Duodenal mucosa (tissue), 2 donors: Measurements from ENCODE around the gene TSC1.
"Not testable (repeated sequence)": the region's sequence is repeated elsewhere in the genome, so short reads cannot be mapped to it uniquely, and the experiment has no call there.

Experiments used
- H3K27ac ChIP-seq: one replicate; pipeline ENCODE4 v1.7.0; 2013; ENCODE audit warnings: low read depth, low read length
- H3K27me3 ChIP-seq, 2 donors: one replicate each; pipeline ENCODE4 v1.7.0; 2013; ENCODE audit warnings: low read length in 2 of 2, control low read depth in 1 of 2; ENCODE audit not compliant: insufficient read depth in 2 of 2, control insufficient read depth in 1 of 2
- H3K36me3 ChIP-seq, 2 donors: one replicate each; pipeline ENCODE4 v1.7.0; 2013; ENCODE audit warnings: low read length in 2 of 2, control low read depth in 1 of 2; ENCODE audit not compliant: insufficient read depth in 2 of 2, control insufficient read depth in 1 of 2
- H3K4me1 ChIP-seq, 2 donors: one replicate each; pipeline ENCODE4 v1.7.0; 2013; ENCODE audit warnings: low read length in 2 of 2, control low read depth in 1 of 2; ENCODE audit not compliant: insufficient read depth in 2 of 2, control insufficient read depth in 1 of 2
- H3K4me3 ChIP-seq, 2 donors: one replicate each; pipeline ENCODE4 v1.7.0; 2013; ENCODE audit warnings: low read length in 2 of 2, low read depth in 1 of 2
- H3K9ac ChIP-seq, 2 donors: one replicate each; pipeline ENCODE4 v1.7.0; 2013; ENCODE audit warnings: low read length in 2 of 2, low read depth in 1 of 2
- H3K9me3 ChIP-seq, 2 donors: one replicate each; pipeline ENCODE4 v1.7.0; 2013; ENCODE audit warnings: low read length in 2 of 2, control low read depth in 1 of 2; ENCODE audit not compliant: control insufficient read depth in 1 of 2

The TSC1 gene

DNA sequence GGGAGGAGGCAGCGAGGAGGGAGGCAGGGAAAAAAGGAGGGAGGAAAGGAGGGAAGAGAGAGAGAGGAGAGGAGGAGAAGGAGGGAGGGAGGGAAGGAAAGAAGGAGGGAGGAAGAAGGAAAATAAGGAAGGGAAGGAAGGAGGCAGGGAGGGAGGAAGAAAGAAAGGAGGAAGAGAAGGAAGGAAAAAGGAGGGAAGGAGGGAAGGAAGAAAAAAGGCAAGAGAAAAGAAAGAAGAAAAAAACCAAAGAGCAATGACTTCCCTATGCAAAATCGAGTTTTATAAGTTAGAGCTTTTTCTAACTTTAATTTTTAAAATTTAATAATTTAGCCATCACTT lies 33.7 kb upstream of the TSC1 start:
- Histone ChIP-seq H3K4me3 (no peak overlapping the region), H3K4me1 (peaks cover 20 to 22% of the 10 kb centered on the region in 2 donors), H3K27ac (no peak overlapping the region), H3K9me3 (no peaks in the 10 kb centered on the region), H3K27me3 (peaks cover 22 to 23% of the 10 kb centered on the region in 2 donors), H3K9ac (no peak overlapping the region), H3K36me3 (no peaks in the 10 kb centered on the region)

GRCh38 chr9:132976571-132976970 lies 32.2 kb upstream of the TSC1 start:
- H3K4me3 ChIP-seq = no peak overlapping the region
- no peaks in the 10 kb centered on the region for H3K9me3 ChIP-seq
- H3K9ac ChIP-seq = no peak overlapping the region
- peaks cover 23 to 25% of the 10 kb centered on the region in 2 donors for H3K27me3 ChIP-seq
- H3K36me3 ChIP-seq = no peaks in the 10 kb centered on the region
- H3K4me1 ChIP-seq = peaks cover 16 to 24% of the 10 kb centered on the region in 2 donors
- no peak overlapping the region for H3K27ac ChIP-seq

DNA sequence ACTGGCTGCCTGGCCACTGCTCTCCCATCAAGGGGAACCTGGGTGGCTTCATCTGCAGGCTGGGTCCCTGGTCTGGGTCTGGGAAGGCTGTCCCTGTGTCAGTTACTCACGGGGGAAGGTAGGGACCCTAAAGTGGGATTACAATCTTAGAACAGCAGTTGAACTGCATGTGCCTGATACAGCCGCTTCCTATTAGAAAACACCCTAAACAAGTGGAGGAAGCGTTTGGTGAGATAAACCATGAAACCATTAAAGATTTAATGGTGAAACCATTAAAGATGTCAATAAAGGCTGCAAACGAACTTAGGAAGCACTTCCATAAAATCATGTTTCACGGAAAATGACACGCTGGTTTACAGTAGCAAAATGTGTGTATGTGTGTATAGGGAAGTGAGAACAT lies 31.5 kb upstream of the TSC1 start:
- H3K4me3 ChIP-seq = no peak overlapping the region
- peaks cover 22 to 25% of the 10 kb centered on the region in 2 donors for H3K27me3 ChIP-seq
- no peak overlapping the region for H3K9ac ChIP-seq
- no peak overlapping the region for H3K27ac ChIP-seq
- H3K4me1 ChIP-seq = peaks cover 16 to 25% of the 10 kb centered on the region in 2 donors
- H3K9me3 ChIP-seq = no peaks in the 10 kb centered on the region
- no peaks in the 10 kb centered on the region for H3K36me3 ChIP-seq

DNA sequence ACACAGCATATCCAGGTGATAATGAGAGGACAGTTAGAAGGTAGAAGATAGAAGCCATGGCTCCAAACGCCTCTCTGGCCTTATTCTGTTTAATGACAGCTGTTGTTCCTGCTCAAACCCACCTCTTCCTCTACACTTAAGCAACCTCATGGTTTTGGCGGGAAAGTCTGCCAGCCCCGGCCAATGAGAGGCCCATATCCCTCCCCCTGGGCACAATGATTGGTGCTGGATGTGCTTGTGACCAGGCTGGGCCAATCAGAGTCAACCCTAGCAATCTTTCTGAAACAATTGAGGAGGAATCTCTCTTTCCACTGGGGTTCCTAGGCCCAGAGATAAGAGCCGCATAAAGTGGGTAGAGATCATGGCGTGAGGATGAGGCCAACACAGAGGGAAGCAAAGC lies 29.3 kb upstream of the TSC1 start:
- Histone ChIP-seq H3K27me3 (peaks cover 3 to 15% of the 10 kb centered on the region in 2 donors), H3K36me3 (no peaks in the 10 kb centered on the region), H3K27ac (no peak overlapping the region), H3K4me3 (no peak overlapping the region), H3K9me3 (no peaks in the 10 kb centered on the region), H3K9ac (peak overlapping the region in 1 of 2 donors; percentile 25), H3K4me1 (peaks cover 12 to 30% of the 10 kb centered on the region in 2 donors)

- Histone ChIP-seq H3K4me3 (no peak overlapping the region), H3K9ac (peak overlapping the region in 1 of 2 donors; percentile 25), H3K27ac (no peak overlapping the region), H3K27me3 (peaks cover 0 to 10% of the 10 kb centered on the region in 2 donors), H3K9me3 (no peaks in the 10 kb centered on the region), H3K36me3 (no peaks in the 10 kb centered on the region), H3K4me1 (peaks cover 8 to 26% of the 10 kb centered on the region in 2 donors)
Measured at GRCh38 chr9:132973166-132973565, 28.8 kb upstream of the TSC1 start.

DNA sequence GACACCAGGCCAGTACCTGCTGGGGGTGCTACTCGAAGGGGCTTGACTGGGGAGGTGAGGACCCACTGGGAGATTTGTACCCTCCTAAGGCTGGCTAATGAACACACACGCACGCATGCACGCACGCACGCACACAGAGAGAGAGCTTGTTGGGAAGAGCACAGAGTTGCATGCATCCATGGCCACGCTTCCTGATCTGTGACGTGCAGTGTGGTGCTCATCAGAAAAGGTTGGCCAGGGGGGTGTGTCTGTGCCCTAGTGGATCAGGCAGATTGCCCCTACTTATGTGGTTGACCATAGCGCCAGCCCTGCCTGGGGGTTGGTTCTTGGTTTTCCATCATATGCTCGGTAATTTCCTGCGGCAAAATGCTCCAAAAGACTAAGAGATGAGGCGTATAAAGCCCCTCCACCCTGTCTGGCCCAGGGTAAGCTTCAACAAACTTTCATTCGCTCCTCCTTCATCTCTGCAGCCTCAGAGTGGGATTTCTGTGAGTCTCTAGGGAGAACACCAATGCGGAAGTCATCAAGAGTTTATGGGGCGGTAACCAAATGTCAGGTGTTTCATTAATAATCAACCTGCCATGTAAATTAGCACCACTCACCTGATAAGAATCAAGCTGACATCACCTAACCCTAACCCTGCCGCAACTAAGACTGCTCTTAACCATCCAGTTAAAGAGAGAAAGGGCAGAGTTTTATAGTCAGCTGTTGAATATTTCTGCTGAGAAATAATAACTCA lies 26.1 kb upstream of the TSC1 start:
- Histone ChIP-seq H3K36me3 (no peaks in the 10 kb centered on the region), H3K4me3 (no peak overlapping the region), H3K4me1 (peaks cover 0 to 15% of the 10 kb centered on the region in 2 donors), H3K9me3 (no peaks in the 10 kb centered on the region), H3K27ac (no peak overlapping the region), H3K27me3 (peaks cover 0 to 10% of the 10 kb centered on the region in 2 donors), H3K9ac (no peak overlapping the region)

DNA sequence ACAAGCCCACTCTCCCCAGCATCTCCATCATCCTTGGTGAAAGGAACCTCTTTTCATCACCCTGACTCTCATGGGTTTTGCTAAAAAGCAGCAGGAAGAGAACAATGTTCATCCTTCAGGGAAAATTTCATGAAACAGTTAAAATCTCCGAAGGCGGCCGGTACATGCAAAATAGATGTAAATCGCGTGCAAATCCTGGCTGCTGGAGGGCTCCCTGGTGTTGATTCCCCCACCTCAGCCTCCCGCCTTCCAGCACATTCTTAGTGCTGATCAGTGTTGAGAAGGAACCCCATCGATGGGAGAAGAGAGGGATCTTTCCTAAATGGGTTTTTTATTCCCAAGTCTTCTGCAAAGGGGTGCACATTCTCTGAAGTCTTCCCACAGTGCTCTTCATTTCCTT lies 25.4 kb upstream of the TSC1 start:
- Histone ChIP-seq H3K36me3 (no peaks in the 10 kb centered on the region), H3K27ac (no peak overlapping the region), H3K4me3 (no peak overlapping the region), H3K27me3 (peaks cover 0 to 10% of the 10 kb centered on the region in 2 donors), H3K9me3 (no peaks in the 10 kb centered on the region), H3K4me1 (peaks cover 0 to 15% of the 10 kb centered on the region in 2 donors), H3K9ac (no peak overlapping the region)

GRCh38 chr9:132967908-132968307 lies 23.5 kb upstream of the TSC1 start:
- H3K9me3 ChIP-seq, H3K4me3 ChIP-seq, H3K27ac ChIP-seq, H3K9ac ChIP-seq, H3K27me3 ChIP-seq, H3K36me3 ChIP-seq: not testable (repeated sequence)
- peaks cover 0 to 15% of the 10 kb centered on the region in 2 donors for H3K4me1 ChIP-seq

DNA sequence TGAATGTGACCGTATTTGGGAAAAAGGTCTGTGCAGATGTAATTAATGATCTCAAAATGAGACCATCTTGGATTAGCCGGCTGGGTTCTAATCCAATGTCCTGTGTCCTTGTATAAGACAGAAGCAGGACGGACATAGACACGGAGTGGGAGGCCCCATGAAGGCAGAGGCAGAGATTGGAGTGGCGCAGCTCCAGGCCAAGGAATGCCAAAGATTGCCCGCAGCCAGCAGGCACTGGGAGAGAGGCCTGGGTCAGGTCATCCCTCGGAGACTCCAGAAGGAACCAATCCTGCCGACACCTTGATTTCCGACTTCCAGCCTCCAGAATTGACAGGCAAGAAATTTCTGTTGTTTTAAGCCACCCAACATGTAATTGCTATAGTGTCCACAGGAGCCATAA lies 21.1 kb upstream of the TSC1 start:
- H3K4me3 ChIP-seq = no peak overlapping the region
- H3K27me3 ChIP-seq = no peaks in the 10 kb centered on the region
- no peak overlapping the region for H3K9ac ChIP-seq
- no peaks in the 10 kb centered on the region for H3K36me3 ChIP-seq
- no peak overlapping the region for H3K27ac ChIP-seq
- H3K9me3 ChIP-seq = no peaks in the 10 kb centered on the region
- H3K4me1 ChIP-seq = peaks cover 0 to 3% of the 10 kb centered on the region in 2 donors

DNA sequence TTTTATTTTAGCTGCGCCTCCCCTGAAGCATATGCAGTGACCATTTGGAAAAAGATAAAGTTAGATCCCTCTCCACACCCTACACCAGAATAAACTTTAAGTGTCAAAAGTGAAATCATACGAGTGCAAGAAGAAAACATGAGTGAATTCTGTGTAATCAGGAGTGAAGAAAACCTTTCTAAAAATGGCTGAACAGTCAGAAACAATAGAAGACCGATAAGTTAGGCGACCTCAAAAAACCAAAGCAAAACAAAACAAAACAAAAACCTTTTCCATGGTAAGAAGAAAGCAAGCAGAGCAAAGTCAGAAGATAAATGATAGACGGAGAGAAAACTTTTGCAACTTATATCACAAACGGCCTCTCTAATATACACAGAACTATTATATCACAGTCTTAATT lies 16.6 kb upstream of the TSC1 start:
- Histone ChIP-seq H3K9me3 (no peaks in the 10 kb centered on the region), H3K9ac (no peak overlapping the region), H3K4me3 (no peak overlapping the region), H3K4me1 (no peaks in the 10 kb centered on the region), H3K36me3 (no peaks in the 10 kb centered on the region), H3K27ac (no peak overlapping the region), H3K27me3 (no peaks in the 10 kb centered on the region)
